NCI-H1694 treated with DMSO at 0.1 percent for 48 hours (cell line): ENCODE data around the gene ITGB2.
A peak's percentile ranks its signal among the peaks of the same experiment; 100 is the strongest.
"Not testable (repeated sequence)": the region's sequence is repeated elsewhere in the genome, so short reads cannot be mapped to it uniquely, and the experiment has no call there.

ENCODE experiments used
- DNase-seq: peaks from one replicate; lab custom pipeline; 2025; lab: John Stamatoyannopoulos, UW

Gene ITGB2

GRCh38 chr21:44940116-44940631 lies 19.5 kb upstream of the ITGB2 start:
- DNase-seq = no peak

DNA sequence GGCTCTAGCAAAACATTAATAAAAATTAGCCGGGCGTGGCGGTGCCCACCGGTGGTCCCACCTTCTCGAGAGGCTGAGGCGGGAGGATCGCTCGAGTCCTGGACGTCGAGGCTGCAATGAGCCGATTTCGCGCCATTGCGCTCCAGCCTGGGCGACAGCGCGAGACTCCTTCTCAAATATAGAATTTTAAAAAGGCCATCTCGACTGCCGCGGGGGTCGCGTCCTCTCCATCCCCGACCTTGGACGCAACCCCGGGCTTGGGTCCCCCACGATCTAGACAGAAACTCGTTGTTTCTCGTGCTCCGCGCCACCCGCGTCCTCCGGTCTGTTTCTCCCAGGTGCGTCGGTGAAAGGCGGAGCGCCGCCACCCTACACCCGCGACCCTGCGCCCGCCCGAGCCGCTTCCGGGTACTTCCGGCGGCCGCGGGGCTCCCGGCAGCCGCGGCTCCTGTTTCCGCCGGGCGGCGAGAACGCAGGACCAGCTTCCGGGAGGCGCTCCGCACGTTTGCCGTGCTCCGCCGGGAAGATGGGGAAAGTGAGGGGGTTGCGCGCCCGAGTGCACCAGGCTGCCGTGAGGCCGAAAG lies 18.9 kb upstream of the ITGB2 start, which contains the start of gene SLX9:
SLX9 (plus strand) TSS at position 498 of the 584 bp plus-strand sequence; CDS start at position 527, 29 bp downstream.
- peak; percentile 61 for DNase-seq

GRCh38 chr21:44938772-44939531 lies 18.3 kb upstream of the ITGB2 start:
- DNase-seq = no peak

DNA sequence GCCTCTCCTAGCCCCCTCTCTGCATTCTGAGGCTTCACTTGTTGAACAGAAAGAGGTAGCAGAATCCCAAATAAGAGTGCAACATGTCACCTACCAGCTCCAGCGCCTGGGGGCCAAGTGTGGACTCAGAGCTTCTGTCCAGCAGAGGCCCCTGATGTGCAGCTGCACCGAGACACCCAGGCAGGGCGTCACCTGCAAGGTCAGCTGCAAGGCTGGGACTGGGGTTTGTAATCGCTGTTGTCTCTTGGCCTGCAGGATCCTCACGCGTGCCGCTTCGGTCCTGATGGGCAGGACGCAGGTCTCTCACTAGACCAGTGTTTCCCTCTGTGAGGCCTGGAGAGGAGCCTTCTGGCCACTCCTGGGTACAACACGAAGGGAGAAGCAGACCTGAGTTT lies 14.8 kb upstream of the ITGB2 start:
- no peak for DNase-seq

- DNase-seq = no peak
Observed at GRCh38 chr21:44934797-44935532, 14.3 kb upstream of the ITGB2 start.

DNA sequence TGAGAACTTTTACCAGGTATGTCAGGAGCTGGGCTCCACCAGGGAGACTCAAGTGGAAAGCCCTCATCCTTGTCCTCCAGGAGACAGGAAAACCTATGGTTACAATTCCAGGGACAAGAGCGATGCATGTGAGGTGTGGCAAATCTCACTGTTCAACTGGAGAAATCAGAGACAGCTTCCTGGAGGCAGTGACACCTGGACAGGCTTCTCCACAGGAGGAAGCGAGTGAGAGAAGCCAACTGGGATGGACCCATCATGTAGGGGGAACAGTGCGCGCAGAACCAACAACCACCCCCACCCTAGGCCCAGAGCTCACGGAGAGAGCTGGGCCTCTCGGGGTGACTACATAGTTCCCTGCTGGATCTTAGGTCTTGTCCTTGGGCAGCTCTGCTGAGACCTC lies 13.6 kb upstream of the ITGB2 start:
- no peak for DNase-seq

- DNase-seq = no peak
Observed at GRCh38 chr21:44933918-44934260, 13.2 kb upstream of the ITGB2 start.

DNA sequence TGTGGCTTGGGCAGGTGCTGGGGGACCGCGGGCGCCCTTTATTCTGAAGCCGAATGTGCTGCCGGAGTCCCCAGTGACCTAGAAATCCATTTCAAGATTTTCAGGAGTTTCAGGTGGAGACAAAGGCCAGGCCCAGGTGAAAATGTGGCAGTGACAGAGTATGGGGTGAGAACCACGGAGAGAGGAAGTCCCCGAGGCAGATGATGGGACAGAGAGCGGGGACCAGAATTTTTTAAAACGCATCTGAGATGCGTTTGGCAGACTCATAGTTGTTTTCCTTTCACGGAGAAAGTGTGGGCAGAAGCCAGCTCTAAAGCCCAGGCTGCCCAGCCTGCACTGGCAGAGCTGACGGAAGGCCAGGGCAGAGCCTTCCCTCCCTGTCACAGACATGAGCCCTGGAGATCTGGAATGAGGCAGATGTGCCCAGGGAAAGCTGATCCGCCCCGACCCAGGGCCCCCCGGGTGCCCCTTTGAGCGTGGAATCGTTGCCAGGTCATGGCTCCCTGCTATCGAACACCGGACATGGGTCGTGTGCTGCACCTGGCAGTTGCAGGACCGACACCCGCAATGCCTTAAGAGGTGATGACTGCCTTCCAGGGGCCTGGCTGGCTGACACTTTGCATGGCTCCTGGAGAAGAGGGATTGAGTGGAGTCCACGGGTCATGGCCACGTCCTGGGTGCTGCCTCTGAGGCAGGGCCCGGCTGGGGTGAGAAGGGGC lies 12.7 kb upstream of the ITGB2 start:
- no peak for DNase-seq

GRCh38 chr21:44932408-44933181 lies 11.9 kb upstream of the ITGB2 start:
- DNase-seq = no peak

- no peak for DNase-seq
Observed at GRCh38 chr21:44931501-44932407, 11.1 kb upstream of the ITGB2 start.

- no peak for DNase-seq
Observed at GRCh38 chr21:44931137-44931500, 10.4 kb upstream of the ITGB2 start.

- DNase-seq = no peak
Observed at GRCh38 chr21:44930543-44930981, 9.9 kb upstream of the ITGB2 start.

DNA sequence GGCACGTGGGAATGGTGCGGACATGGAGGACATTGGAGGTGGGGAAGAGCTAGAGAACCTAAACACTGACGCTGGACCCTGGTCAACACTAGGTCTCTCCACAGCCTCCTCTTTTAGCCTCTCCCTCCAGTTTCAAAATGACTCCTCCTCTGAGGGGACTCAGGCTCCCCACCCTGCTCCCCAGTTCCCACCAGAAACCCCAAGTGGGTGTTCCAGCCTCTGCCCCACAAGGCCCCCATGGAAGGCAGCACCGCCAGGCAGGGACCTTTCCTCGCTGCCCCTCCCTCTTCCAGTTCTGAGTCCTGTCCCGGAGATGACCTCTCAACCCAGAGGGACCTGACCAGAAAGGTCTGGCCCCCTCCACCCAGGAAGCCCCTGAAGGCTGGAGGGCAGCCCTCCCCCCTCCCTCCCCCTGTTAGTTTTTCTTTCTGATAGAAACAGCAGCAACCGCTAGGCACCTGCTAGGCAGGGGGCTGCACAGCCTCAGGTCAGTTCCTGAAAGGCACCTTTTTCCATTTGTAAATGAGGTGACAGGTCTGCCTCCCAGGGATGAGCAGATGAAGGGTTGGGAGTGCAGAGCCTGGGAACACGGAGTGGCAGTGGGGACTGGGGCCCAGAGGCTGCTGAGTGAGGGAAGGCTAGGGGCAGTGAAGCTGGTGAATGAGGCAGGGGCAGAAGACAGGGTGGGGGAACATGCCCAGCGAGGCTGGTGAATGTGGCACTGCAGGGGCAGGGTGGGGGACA lies 9.3 kb upstream of the ITGB2 start:
- no peak for DNase-seq

DNA sequence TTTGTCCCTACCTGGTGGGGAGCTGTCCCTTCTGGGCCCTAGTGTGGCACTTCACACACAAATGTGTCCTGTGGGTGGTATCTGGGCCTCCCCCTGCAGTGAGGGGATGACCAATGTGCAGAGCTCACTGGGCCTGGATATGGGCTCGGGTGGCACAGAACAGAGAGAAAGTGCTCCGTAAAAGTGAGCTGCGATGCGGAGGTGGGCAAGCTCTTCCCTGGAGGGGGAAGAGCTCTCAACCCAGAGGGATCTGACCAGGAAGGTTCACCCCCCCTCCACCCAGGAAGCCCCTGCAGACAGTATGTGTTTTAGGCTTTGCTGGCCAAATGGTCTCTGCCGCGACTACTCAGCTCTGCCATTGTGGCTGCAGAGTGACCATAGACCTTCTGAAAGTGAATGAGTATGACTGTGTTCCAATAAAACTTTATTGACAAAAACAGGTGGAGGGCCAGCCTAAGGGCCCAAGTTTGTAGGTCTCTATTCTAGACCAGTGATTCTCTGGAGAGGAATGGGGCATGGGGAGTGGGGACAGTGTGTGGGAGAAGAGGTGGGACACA lies 8.6 kb upstream of the ITGB2 start:
- DNase-seq = no peak

GRCh38 chr21:44928500-44929241 lies 8.0 kb upstream of the ITGB2 start:
- not testable (repeated sequence) for DNase-seq

DNA sequence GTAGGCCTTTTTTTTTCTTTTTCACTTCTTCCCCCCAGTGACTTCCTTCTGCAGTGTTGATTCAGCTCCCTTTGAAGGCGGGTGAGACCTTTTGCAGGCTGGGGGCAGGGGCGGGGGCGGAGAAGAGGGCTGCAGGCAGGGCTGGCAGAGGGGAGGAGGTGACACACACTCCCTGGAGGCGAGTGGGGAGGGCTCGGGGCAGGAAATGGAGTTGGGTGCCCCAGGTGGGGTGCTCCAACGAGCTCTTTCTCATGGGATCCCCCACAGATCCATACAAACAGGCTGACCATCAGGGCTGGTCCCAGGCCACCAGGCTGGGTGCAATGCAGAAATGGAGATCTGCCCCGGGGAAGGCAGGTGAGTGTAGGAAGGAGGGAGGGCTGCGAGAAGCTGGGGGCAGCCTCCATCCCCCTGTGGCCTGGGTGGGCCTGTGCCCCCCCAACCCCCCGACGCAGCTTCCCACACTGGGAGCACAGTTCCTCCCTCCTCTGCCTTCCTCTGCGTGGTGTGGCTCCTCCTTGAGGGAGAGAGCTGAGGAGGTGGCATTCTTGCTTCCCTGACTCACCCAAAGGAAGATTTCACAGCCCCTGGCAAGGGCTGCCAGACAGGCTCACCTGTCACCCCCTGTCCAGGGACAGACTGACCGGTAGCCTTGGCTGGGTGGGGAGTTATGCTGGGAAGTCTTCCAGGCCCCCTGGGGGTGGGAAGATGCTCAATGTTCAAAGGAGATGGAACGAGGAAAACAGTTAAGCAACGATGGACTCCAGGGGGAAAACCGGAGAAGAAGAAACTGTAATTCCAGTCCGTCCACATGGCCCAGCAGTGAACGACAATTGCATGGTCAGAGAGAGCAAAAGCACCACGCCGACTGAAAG lies 7.1 kb upstream of the ITGB2 start:
- no peak for DNase-seq

GRCh38 chr21:44927259-44927586 lies 6.5 kb upstream of the ITGB2 start:
- DNase-seq = no peak
